ENCODE data around the gene CDC25A. TPM values are rescaled to one million over a fixed set of nuclear protein-coding genes. Genes with fewer than 3 reads are reported as not detected.
A peak's percentile ranks its signal among the peaks of the same experiment; 100 is the strongest.

Gene CDC25A
- total and polyA plus RNA-seq, 12 donors, result 0.57 to 23.6 (median 1.3) TPM

DNA sequence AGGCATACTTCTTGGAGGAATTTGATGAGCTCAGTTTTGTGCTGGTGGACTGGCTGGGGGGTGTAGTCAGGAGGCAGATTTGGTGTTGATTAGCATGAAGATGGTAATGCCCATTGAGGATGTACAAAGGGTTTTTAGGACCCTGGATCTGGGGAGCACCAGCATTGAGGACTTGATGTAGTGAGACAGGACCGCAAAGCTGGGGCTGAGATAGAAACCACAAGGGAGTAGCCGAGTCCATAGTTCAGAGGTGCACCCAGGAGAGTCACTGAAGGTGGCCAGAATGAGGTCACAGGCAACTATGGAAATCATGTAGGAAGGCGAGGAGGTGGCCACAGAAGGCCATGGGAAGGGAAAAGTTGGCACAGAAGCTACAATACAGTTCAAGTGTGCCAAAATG is 2.7 kb upstream of the CDC25A start:
- TF ChIP-seq, protein P1, sequence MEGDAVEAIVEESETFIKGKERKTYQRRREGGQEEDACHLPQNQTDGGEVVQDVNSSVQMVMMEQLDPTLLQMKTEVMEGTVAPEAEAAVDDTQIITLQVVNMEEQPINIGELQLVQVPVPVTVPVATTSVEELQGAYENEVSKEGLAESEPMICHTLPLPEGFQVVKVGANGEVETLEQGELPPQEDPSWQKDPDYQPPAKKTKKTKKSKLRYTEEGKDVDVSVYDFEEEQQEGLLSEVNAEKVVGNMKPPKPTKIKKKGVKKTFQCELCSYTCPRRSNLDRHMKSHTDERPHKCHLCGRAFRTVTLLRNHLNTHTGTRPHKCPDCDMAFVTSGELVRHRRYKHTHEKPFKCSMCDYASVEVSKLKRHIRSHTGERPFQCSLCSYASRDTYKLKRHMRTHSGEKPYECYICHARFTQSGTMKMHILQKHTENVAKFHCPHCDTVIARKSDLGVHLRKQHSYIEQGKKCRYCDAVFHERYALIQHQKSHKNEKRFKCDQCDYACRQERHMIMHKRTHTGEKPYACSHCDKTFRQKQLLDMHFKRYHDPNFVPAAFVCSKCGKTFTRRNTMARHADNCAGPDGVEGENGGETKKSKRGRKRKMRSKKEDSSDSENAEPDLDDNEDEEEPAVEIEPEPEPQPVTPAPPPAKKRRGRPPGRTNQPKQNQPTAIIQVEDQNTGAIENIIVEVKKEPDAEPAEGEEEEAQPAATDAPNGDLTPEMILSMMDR (IDR thresholded peaks at IDR 0.05), result no peak
- TF ChIP-seq POLR2A (IDR thresholded peaks at IDR 0.05), result no peak
- no peak for DNase-seq
- Histone ChIP-seq H3K4me3 (no peak overlapping the region), H3K9me3 (replicated peaks in 1 of 3) (no peaks in the 10 kb centered on the region), H3K36me3 (replicated peaks in 1 of 2) (no peaks in the 10 kb centered on the region), H3K27ac (no peak overlapping the region), H3K27me3 (no peaks in the 10 kb centered on the region), H3K4me1 (replicated peaks in 1 of 2) (peaks cover 7 to 11% of the 10 kb centered on the region in 2 donors)
- WGBS, 4 donors, result 86 to 92% (median 89%) methylated on average over 3 of the region's 3 CpGs
- intact Hi-C loops (cut with DNase I), result loop anchor here in 1 of 2 donors (10.0 kb wide), 1 partner anchor 244 kb away; the partner anchor contains the start of gene PLXNB1

DNA sequence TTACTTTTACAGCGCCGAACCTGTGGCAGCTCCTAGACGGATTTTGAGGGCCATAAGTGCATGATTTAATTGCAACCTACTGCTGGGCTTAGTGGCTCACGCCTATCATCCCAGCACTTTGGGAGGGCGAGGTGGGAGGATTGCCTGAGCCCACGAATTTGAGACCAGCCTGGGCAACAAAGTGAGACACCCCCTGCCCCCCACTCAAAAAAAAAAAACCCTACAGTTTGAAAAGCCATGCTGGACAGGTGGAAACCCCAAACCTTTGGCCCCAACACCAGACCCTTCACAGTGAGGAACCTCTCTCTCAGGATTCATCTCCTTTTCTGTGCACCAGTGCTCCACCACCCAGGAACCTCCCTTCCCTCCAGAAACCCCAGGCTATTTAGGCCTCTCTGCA is 1.1 kb upstream of the CDC25A start:
- DNase-seq, result no peak
- peaks cover 7 to 11% of the 10 kb centered on the region in 2 donors for H3K4me1 ChIP-seq (replicated peaks in 1 of 2)
- H3K36me3 ChIP-seq (replicated peaks in 1 of 2), result no peaks in the 10 kb centered on the region
- 85 to 91% (median 89%) methylated on average over 6 of the region's 6 CpGs for WGBS, 4 donors
- TF ChIP-seq, protein P1 (IDR thresholded peaks at IDR 0.05), result no peak
- TF ChIP-seq POLR2A (IDR thresholded peaks at IDR 0.05), result no peak
- no peaks in the 10 kb centered on the region for H3K9me3 ChIP-seq (replicated peaks in 1 of 3)
- H3K27me3 ChIP-seq, result no peaks in the 10 kb centered on the region
- H3K4me3 ChIP-seq, result no peak overlapping the region
- intact Hi-C loops (cut with DNase I), result no loop called here
- no peak overlapping the region for H3K27ac ChIP-seq

DNA sequence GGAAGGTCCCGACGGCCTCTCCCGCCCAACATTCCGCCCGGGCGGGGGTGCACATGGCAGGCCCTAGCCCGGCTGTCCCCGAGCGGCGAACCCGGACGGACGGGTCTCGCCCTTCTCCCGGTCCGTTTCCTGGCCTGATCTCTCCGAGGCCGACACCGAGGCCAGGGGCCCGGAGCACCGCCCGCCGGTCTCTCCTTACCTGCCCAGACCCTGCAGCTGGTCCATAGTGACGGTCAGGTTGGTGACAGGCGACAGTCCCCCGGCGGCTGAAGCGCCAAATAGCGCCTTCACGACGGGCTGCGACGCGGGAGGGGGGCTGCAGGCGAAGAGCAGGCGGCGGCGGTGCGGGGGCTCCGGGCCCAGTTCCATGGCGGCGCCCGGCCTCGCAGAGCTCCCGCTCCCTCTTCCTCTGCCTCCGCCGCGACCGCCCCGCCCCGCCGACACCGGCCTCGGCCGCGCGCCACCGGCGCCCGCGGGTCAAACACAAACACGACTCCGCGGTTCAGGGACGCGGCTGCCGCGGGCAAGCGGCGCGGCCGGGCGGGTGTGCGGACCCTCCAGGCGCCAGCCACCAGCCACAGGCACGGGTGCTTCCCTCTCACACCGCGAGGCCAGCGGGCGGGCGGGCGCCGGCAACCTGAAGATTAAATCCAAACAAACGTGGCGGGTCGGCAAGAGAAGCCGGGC is 495 bp downstream of the CDC25A start:
- 0 to 1% (median 1%) methylated on average over 22 to 87 of the region's 87 CpGs for WGBS, 4 donors
- DNase-seq, result peak in 5 of 7 donors; percentile 19 to 61 (median 54)
- intact Hi-C loops (cut with DNase I), result no loop called here
- Histone ChIP-seq H3K27me3 (no peaks in the 10 kb centered on the region), H3K9me3 (replicated peaks in 1 of 3) (no peaks in the 10 kb centered on the region), H3K4me3 (peak overlapping the region; percentile 21 to 87 (median 58)), H3K4me1 (replicated peaks in 1 of 2) (peaks cover 7 to 14% of the 10 kb centered on the region in 2 donors), H3K27ac (peak overlapping the region in 4 of 5 donors; percentile 30 to 77 (median 54)), H3K36me3 (replicated peaks in 1 of 2) (no peaks in the 10 kb centered on the region)
- TF ChIP-seq, protein P1 (IDR thresholded peaks at IDR 0.05), result peak in 1 of 6 experiments; percentile 14
- TF ChIP-seq POLR2A (IDR thresholded peaks at IDR 0.05), result no peak

DNA sequence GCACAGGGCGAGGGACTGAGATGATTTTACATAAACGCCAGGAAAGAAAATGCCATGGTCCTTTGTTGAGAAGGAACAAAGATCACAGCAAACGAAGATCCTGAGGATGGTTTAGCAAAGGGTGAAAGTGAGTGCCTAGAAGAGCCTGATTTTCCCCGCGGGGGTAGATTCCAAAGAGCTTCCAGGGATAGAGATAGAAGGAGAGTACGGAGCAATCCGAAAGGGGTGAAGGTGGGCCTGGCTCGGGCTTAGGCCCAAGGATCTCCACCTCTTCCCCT is 977 bp downstream of the CDC25A start:
- peaks cover 12 to 19% of the 10 kb centered on the region in 2 donors for H3K4me1 ChIP-seq (replicated peaks in 1 of 2)
- DNase-seq, result no peak
- peak overlapping the region in 2 of 4 donors; percentile 60 to 87 for H3K4me3 ChIP-seq
- no peaks in the 10 kb centered on the region for H3K36me3 ChIP-seq (replicated peaks in 1 of 2)
- peak overlapping the region in 3 of 5 donors; percentile 39 to 77 (median 70) for H3K27ac ChIP-seq
- WGBS, 4 donors, result 11 to 13% (median 12%) methylated on average over 7 to 8 of the region's 8 CpGs
- intact Hi-C loops (cut with DNase I), result no loop called here
- no peaks in the 10 kb centered on the region for H3K9me3 ChIP-seq (replicated peaks in 1 of 3)
- no peaks in the 10 kb centered on the region for H3K27me3 ChIP-seq
- TF ChIP-seq POLR2A (IDR thresholded peaks at IDR 0.05), result no peak
- TF ChIP-seq, protein P1 (IDR thresholded peaks at IDR 0.05), result no peak
